Liver (tissue), 3 donors: ENCODE measurements around the gene PARP3.

Experiments
- CTCF ChIP-seq: fragments of 150-350 bp; IDR thresholded peaks from 2 replicates; pipeline ENCODE4 v1.5.1; 2017; ENCODE audit warnings: improper control_type of control experiment, low read depth, low read length; ENCODE audit not compliant: missing input control
- FOXA1 ChIP-seq: IDR thresholded peaks from 2 replicates; pipeline ENCODE4 v1.6.1; 2016; ENCODE audit warnings: antibody characterized with exemption
- GABPA ChIP-seq, 2 donors: IDR thresholded peaks in 1 of 2; conservative IDR thresholded peaks in 1 of 2; 2 replicates each; pipeline ENCODE4 v1.6.1; 2016; ENCODE audit warnings: antibody characterized with exemption in 2 of 2, mild to moderate bottlenecking in 1 of 2, moderate library complexity in 1 of 2
- HNF4A ChIP-seq, 2 donors: conservative IDR thresholded peaks; 2 replicates each; pipeline ENCODE4 v1.6.1; 2016; ENCODE audit warnings: antibody characterized with exemption in 2 of 2, mild to moderate bottlenecking in 2 of 2
- MAX ChIP-seq: IDR thresholded peaks from 2 replicates; pipeline ENCODE4 v1.6.1; 2016; ENCODE audit warnings: antibody characterized with exemption
- RAD21 ChIP-seq, 2 donors: IDR thresholded peaks; 2 replicates each; pipeline ENCODE4 v1.6.1; 2016; ENCODE audit warnings: antibody characterized with exemption in 2 of 2, mild to moderate bottlenecking in 2 of 2
- REST ChIP-seq: IDR thresholded peaks from 2 replicates; pipeline ENCODE4 v1.6.1; 2016; ENCODE audit warnings: antibody characterized with exemption, mild to moderate bottlenecking
- RXRA ChIP-seq, 2 donors: IDR thresholded peaks; 2 replicates each; pipeline ENCODE4 v1.6.1; 2017 to 2018; ENCODE audit warnings: antibody characterized with exemption in 2 of 2, mild to moderate bottlenecking in 1 of 2
- SP1 ChIP-seq: IDR thresholded peaks from 2 replicates; pipeline ENCODE4 v1.6.1; 2018; ENCODE audit warnings: antibody characterized with exemption, mild to moderate bottlenecking
- TAF1 ChIP-seq: conservative IDR thresholded peaks from 2 replicates; pipeline ENCODE4 v1.6.1; 2016; ENCODE audit warnings: antibody characterized with exemption, mild to moderate bottlenecking
- YY1 ChIP-seq: IDR thresholded peaks from 2 replicates; pipeline ENCODE4 v1.6.1; 2016; ENCODE audit warnings: antibody characterized with exemption, mild to moderate bottlenecking
- ZBTB33 ChIP-seq: IDR thresholded peaks from 2 replicates; pipeline ENCODE4 v1.6.1; 2016; ENCODE audit warnings: antibody characterized with exemption
- donor health status: healthy.
- donor health status: healthy.

- no peak for TF ChIP-seq CTCF
- TF ChIP-seq REST = no peak
- TF ChIP-seq YY1 = no peak
- TF ChIP-seq MAX = no peak
- no peak for TF ChIP-seq FOXA1
- TF ChIP-seq RAD21 (IDR thresholded peaks at IDR 0.05) = no peak
- no peak for TF ChIP-seq GABPA (IDR thresholded peaks at IDR 0.05 in 1 of 2, conservative IDR thresholded peaks at IDR 0.05 in 1 of 2)
- no peak for TF ChIP-seq TAF1
- TF ChIP-seq SP1 = no peak
- no peak for TF ChIP-seq ZBTB33
- no peak for TF ChIP-seq RXRA (IDR thresholded peaks at IDR 0.05)
- TF ChIP-seq HNF4A (conservative IDR thresholded peaks at IDR 0.05) = no peak
These were observed 4.0 kb downstream of the PARP3 start for GRCh38 chr3:51945926-51946705.
